NCI-H2081 treated with DMSO at 0.1 percent for 48 hours (cell line): ENCODE results near the gene PSMC6.
"Not testable (repeated sequence)": the region's sequence is repeated elsewhere in the genome, so short reads cannot be mapped to it uniquely, and the experiment has no call there.

ENCODE experiments used
- DNase-seq: peaks from one replicate; lab custom pipeline; 2025; lab: John Stamatoyannopoulos, UW

The PSMC6 gene

DNA sequence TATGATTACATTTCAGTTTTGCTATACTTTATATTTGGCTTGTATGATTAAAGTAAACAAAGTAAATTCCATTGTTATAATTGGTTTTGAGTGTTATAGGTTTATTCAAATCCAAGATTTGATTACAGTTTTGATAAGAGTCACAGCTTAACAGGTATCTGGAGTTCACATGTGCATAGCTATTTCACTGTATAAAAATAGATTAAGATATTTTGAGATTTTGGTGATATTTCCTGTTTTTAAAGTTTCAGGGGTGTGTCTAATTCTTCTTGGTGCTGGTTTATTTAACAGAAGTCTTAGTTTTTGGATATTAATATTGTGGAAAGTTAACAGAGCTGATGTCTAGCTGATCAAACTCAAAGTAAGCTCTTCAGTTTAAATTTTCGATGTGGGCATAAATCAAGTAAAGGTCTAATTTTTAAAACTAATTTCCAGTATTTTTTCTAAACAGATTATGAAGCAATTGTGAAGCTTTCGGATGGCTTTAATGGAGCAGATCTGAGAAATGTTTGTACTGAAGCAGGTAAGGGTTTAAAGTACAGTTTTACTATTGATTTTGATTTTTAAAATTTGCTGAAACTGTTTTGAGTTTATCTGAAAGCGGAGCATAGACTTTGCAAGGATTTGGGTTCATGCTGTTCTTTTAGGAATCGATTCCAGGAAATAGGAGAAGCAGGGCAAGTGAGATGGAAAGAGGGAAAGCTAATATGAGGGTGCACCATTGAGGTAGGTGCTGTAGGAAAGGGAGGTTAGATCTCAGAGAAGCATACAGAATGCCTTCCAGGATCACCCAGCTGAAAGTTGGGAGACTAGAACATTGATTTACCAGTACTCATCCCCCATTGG is 16.7 kb downstream of the PSMC6 start:
- no peak for DNase-seq

DNA sequence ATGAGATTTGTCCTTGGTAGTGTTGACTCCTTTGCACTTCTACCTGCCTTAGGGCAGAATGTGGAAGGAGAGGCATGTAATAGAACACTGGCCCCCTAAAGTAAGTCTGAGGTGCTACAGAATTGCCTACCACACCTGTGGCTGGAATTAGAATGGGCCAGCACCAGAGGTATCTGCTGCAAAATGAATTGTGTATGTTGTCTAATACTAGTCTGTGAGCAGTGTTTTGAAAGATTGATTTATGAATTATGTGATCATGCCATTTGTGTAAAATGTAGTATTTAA is 17.3 kb downstream of the PSMC6 start:
- no peak for DNase-seq

DNA sequence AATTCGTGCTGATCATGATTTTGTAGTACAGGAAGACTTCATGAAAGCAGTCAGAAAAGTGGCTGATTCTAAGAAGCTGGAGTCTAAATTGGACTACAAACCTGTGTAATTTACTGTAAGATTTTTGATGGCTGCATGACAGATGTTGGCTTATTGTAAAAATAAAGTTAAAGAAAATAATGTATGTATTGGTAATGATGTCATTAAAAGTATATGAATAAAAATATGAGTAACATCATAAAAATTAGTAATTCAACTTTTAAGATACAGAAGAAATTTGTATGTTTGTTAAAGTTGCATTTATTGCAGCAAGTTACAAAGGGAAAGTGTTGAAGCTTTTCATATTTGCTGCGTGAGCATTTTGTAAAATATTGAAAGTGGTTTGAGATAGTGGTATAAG is 20.5 kb downstream of the PSMC6 start:
- DNase-seq = not testable (repeated sequence)

DNA sequence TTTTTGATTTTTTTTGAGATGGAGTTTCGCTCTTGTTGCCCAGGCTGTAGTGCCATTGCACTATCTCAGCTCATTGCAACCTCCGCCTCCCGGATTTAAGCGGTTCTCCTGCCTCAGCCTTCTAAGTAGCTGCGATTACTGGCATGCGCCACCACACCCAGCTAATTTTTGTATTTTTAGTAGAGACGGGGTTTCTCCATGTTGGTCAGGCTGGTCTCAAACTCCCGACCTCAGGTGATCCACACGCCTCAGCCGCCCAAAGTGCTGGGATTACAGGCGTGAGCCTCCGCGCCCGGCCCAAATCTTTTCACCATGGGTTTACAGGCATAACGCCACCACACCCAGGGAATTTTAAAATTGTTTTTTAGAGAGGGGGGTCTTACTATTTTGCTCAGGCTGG is 22.0 kb downstream of the PSMC6 start:
- DNase-seq = not testable (repeated sequence)

DNA sequence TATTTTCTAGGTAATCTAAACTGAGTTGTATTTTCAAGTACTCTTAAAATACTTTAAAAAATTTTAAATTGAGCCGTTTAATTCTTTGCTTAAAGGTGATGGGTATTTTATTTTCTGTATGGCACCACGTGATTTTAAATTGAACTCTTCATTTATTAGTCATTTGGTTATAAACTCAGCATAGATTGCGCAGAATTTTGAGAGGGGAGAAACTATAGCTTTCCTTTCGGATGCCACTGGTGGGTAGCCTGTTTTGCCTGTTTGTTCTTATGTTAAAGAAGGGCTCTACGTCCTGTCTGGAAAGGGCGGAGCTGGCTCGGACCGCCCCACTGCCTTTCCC is 22.6 kb downstream of the PSMC6 start:
- DNase-seq = no peak

DNA sequence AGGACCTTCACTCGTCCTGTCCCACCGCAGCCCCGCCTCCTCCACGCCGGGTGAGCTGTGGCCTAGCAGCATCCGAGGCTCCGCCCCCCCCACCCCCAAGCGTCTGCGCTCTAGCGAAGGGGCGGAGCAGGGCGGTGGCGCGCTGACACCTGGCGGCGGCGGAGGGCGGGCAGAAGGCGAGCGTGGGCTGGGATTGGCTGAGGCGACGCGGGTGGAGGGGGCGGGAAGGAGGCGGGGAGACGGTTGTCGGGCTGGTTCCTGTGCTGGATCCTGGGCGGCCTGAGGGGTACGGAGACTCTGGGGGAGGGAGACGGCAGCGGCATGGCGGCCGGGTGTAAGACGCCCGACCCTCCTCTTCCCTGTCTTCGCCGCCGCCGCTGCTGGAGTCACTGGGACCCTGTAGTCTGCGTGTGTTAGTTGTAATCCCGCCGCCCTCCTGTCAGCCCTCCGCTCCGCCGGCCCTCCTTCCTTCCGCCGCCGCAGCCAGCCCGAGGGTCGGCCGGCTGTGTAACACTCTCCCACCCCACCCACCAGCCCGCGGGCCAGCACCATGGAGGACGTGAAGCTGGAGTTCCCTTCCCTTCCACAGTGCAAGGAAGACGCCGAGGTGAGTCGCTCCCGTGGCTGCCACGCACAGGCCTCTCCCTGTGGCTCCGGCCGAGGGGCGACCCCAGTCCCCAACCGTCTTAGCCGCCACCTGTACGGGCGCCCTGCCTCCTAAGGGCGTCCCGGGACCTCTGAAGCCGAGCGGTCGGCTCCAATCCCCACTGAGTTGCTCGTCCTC is 23.1 kb downstream of the PSMC6 start, which contains the start of gene STYX:
STYX (plus strand) TSS at position 242 of the 784 bp plus-strand sequence; CDS start at position 551, 309 bp downstream.
- peak; percentile 67 for DNase-seq

DNA sequence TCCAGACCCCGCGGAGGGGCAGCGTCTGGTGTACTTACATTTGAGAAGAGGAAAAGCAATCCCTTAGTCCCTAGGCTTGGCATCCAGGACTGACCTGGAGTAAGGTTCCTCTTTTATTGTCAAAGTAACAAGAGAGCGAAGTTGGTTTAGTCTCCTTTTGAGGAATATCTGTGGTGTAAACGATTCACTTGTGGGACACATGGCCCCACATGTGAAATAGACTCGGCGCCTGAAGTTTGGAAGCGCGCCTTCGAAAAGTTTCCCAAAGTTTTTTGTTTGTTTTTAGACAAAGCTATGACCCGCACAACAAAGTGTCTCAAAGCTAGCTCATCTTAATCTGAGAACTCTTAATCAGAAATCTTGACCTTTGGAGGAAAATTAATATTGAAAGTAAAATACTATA is 23.7 kb downstream of the PSMC6 start:
- DNase-seq = no peak

DNA sequence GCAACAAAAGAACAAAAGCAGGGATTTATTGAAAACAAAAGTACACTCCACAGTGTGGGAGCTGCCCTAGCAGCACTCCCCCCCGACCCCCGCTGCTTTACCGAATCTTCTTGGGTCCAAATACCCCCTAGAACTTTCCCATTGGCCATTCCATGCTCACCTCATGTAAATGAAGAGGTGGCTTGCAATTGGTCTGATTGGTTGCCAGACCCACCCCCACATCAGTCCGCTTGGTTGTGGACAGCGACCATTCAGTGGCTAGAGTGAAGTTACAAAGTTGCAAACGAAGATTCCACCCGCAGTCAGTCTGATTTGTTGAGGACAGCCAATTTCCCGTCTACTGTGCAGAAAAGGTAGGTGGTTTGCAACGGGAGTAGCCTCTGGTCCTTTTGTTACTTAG is 26.8 kb downstream of the PSMC6 start:
- DNase-seq = no peak

DNA sequence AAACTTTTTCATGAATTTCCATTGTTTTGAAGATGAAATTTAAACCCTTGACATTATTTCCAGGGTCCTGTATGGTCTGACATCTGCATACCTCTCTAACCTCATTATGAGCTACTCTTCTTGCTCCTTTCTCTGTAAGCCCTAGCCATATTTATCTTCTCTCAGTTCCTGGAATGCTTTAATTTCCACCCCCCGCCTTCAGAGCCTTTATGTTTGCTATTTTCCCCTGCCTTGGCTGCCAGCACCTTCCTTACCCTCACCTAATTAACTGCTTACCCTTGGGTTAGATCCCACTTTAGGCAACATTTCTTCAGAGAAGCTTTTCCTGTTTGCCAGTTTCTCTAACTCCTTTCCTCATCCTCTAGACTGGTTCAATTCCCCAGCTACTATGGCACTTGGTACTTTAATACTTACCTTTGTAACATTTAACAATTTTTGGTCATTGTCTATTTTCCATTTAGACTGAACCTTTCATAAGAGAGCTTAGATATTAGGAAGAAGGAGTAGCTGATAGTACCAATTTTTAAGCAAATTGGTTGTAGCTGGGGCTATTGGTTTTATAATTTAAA is 29.0 kb downstream of the PSMC6 start:
- no peak for DNase-seq

DNA sequence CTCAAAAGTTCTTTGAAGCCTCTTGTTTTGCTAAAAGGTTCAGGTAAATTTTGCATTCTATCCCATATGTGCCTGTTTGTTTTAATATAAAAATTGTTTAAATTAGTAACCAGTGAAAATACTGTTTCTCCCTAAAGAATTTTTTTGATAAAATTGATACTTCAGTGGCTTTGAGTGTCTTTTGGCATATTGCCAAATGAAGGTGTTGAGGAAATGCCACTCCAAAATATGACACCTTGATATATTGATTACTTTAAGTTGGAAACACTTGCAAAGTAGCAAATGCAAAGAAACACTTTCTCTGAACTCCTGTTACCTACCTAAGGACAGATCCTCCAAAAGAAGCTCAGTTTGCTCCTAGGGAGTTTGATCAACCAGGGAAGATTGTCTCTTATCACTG is 31.4 kb downstream of the PSMC6 start:
- no peak for DNase-seq

DNA sequence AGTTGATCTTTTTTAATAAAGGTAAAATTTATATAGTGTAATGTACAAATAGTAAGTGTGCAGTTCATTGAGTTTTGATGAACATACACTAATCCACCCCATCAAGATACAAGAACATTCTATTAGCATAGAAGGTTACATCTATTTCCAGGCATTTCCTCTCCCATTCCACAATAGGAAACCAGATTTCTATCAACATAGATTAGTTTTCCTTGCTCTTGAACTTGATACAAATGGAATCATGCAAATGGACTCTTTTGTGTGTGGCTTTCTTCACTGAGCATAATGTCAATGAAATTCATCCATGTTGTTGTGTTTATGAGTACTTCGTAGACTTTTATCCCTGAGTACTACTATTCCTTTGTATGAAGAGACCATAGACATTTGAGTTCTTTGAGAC is 33.8 kb downstream of the PSMC6 start:
- DNase-seq = no peak

DNA sequence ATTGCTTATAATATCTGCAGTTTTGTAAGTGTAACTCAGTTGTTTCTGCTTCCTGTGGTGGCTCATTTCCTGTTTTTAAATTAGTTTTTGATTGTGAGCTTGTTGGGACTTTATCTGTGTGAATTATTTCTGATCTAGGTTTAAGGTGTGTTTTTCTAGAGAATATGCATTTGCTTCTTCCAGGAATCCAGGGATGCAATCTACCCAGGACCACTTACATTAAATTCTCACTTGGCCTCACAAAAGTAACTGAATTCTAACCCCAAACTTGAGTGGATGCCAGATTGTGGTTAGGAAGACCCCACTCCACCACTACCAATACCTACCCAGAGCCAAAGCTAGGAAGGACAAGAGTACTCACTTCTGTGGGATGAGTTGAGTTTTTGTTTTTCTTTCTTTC is 34.9 kb downstream of the PSMC6 start:
- no peak for DNase-seq

DNA sequence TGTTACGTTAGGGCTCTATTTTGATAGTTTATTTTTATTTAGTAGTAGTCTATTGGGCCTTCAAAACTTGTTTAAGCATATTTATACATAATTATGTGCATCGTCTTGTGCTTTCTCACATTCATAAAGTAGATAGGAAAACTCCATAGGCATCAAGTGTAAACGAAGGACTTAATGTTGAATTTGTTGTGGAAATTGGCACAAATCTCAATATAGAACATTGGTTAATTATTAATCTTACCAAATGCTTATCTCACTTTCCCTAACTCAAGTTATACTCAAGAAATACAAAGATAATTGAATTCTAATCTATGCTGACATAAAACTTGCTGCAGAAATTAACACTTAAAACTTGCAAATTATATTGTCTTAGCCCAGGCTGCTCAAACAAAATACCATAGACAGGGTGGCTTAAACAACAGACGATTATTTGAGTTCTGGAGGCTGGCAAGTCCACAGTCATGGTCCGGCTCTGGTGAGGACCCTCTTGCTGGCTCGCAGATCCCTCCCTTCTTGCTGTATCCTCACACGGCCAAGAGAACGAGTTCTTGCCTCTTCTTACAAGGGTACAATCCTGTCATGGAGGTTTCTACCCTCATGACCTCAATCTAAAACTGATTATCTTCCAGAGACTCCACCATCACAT is 41.8 kb downstream of the PSMC6 start:
- no peak for DNase-seq

DNA sequence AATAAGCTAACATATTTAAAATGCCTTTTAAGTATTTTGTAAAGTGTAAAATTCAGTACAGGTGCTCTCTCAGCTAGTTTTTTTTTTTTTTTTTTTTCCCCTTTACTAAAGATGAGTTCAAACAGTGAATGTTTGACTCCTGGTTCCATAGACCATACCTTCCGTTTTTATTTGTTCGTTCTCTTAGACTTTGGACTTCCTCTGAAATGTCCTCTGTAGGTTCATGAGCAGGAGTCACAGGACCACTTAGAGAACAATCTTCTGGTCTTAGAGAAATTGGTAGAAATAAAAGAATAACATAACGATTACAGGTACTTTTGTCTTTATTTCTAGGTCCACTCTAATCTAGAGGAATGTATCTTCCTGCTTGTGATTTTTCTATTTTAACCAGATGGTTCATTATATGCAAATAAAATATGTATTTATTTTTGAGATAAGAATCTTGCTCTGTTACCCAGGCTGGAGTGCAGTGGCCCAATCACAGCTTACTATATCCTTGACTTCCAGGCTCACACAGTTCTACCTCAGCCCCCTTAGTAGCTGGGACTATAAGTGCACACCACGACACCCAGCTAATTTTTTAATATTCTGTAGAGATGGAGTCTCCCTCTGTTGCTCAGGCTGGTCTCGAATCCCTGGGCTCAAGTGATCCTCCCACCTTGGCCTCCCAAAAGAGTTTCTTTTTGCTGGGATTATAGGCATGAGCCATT is 48.8 kb downstream of the PSMC6 start:
- no peak for DNase-seq

DNA sequence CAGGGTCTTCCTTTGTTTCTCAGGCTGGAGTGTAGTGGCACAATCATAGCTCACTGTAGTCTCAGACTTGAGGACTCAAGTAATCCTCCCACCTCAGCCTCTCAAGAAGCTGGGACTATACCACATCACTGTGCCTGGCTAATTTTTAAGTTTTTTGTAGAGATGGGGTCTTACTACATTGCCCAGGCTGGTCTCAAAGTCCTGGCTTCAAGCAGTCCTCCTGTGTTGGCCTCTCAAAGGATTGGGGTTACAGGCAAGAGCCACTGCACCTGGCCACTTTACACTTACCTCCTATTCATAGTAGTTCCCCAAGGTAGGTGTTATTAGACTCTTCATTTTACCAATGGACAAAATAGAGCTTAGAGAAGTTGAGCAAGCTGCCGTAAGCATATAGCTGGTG is 52.1 kb downstream of the PSMC6 start:
- DNase-seq = no peak

DNA sequence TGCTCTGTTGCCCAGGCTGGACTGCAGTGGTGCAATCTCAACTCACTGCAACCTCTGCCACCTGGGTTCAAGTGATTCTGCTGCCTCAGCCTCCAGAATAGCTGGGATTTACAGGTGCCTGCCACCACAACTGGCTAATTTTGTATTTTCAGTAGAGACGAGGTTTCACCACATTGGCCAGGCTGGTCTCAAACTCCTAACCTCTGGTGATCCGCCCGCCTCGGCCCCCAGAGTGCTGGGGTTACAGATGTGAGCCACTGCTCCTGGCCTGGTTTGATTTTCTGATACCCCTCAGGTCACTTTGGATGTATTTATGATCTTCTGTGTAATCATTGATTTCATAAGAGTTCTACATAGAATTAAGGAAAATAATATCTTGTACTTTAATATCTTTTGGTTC is 55.9 kb downstream of the PSMC6 start:
- DNase-seq = not testable (repeated sequence)

DNA sequence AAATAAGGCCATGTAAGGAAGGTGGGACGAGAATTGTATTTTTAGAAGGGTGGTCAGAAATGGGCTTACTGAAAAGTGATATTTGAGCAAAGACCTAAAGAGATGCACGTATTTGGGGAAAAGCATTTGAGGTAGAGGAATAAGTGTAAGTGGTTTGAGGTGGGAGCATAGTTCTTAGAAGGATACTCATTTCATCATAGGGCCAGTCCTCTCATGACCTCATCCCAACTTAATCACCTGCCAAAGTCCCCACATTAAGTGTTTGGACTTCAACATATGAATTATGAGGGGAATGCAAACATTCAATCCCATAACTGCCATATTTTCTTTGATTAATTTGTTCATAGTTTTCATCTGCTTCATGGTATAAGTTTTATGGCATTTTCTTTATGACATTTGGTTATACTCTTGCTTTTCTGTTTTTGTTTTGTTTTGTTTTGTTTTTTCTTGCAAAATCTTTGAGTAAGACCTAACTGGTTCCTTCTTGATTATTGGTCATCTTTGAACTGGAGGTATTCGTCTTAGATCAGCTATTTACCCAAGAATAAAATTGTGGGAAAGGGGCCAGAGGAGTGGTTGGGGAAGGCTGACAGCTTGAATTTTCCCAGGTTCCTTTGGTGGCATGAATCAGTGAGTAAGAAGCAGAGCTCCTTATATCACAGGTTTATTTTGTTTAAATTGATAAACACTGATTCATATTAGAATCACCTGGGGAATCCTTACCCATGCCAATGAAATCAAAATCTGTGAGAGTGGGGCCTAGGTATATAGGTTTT is 60.2 kb downstream of the PSMC6 start:
- no peak for DNase-seq

DNA sequence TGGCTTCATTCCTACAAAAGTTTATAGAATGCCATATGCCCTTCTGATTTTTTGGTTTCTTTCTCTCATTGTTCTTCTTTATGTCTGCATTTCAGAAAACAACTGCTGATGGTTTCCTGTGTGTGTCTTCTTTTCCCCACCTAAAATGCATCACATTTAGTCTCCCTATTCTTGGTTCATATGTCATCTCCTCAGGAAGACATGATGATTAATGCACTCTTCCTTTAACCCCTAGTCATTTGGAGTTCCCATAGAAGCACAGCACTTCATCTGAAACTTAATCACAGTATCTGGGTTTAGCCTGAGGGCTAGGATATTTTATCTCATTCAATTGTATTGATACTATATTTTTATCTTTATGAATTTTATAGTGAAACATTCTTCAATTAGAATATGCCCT is 62.9 kb downstream of the PSMC6 start:
- no peak for DNase-seq

DNA sequence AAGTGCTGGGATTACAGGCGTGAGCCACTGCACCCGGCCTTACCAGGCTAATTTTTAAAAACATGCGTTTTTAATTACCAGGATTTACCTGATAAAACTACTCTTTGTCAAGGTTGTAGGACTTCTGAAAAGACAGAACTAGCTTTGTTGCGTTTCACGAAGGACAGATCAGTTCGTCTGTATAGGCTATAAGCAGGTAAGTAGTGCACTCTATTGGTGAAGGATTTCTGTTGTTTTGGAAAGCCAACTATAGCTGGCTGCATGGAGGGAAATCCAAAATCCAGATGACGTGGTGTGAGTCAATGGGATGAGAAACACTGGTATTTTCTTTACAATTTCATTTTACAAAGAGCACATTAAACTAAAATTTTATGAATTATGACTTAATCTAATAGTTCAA is 69.8 kb downstream of the PSMC6 start:
- DNase-seq = no peak
